GM21737 (cell line): Measurements from ENCODE around the gene MLXIP.

Source experiments
- ATAC-seq: cut with Tn5 transposase; IDR thresholded peaks from one replicate; pipeline ENCODE4 v1.9.1; 2021; ENCODE audit warnings: mild to moderate bottlenecking, moderate library complexity; ENCODE audit not compliant: unreplicated experiment

MLXIP gene

GRCh38 chr12:122142857-122143256 is 64.3 kb downstream of the MLXIP start:
- ATAC-seq, result no peak

GRCh38 chr12:122144885-122145284 is 66.3 kb downstream of the MLXIP start:
- ATAC-seq, result no peak

- ATAC-seq, result no peak
Observed at GRCh38 chr12:122145505-122146330, 67.2 kb downstream of the MLXIP start.

GRCh38 chr12:122147514-122148290 is 69.1 kb downstream of the MLXIP start:
- no peak for ATAC-seq

GRCh38 chr12:122148657-122149056 is 70.1 kb downstream of the MLXIP start:
- no peak for ATAC-seq

GRCh38 chr12:122150127-122150681 is 71.6 kb downstream of the MLXIP start:
- no peak for ATAC-seq

GRCh38 chr12:122152754-122153153 is 74.2 kb downstream of the MLXIP start:
- no peak for ATAC-seq

GRCh38 chr12:122155705-122156104 is 77.1 kb downstream of the MLXIP start:
- no peak for ATAC-seq

- ATAC-seq, result no peak
Observed at GRCh38 chr12:122158700-122159285, 80.2 kb downstream of the MLXIP start.

- ATAC-seq, result no peak
Observed at GRCh38 chr12:122159882-122160281, 81.3 kb downstream of the MLXIP start.

- no peak for ATAC-seq
Observed at GRCh38 chr12:122160761-122161160, 82.2 kb downstream of the MLXIP start.

- ATAC-seq, result no peak
Observed at GRCh38 chr12:122161682-122162081, 83.1 kb downstream of the MLXIP start.

GRCh38 chr12:122162976-122163375 is 84.4 kb downstream of the MLXIP start:
- no peak for ATAC-seq

GRCh38 chr12:122166422-122167349 is 88.1 kb downstream of the MLXIP start:
- ATAC-seq, result no peak

- no peak for ATAC-seq
Observed at GRCh38 chr12:122167356-122167925, 88.9 kb downstream of the MLXIP start.

GRCh38 chr12:122168492-122168891 is 89.9 kb downstream of the MLXIP start:
- ATAC-seq, result no peak

GRCh38 chr12:122171399-122171798 is 92.8 kb downstream of the MLXIP start:
- ATAC-seq, result no peak

GRCh38 chr12:122172262-122172939 is 93.8 kb downstream of the MLXIP start:
- ATAC-seq, result no peak

GRCh38 chr12:122174155-122174845 is 95.7 kb downstream of the MLXIP start, which contains the start of gene IL31:
IL31 (minus strand) TSS chr12:122174221; CDS start chr12:122174172, 49 bp downstream.
- ATAC-seq, result no peak
